Measurements from ENCODE around the gene LINGO3. TPM values are rescaled to one million over a fixed set of nuclear protein-coding genes. Genes with fewer than 3 reads are reported as not detected.

Gene LINGO3
- total and polyA plus RNA-seq, 5 donors from 2014 or later, result 0.22 to 5.3 (median 3.5) TPM

GRCh38 chr19:2273356-2274184 is 34.4 kb downstream of the LINGO3 start:
- no peaks in the 10 kb centered on the region for H3K9me3 ChIP-seq (ENCODE audit: control insufficient read depth in 2 of 2, low read length in 2 of 2)
- Mint-ChIP-seq H3K27me3 (peaks cover 11% of the 10 kb centered on the region), H3K27ac (peak overlapping the region in 2 of 3 donors; percentile 73 to 95), H3K9me3 (peaks cover 0 to 3% (median 0%) of the 10 kb centered on the region in 7 donors), H3K36me3 (peaks cover 20% of the 10 kb centered on the region), H3K4me1 (peaks cover 6 to 46% (median 20%) of the 10 kb centered on the region in 4 donors), H3K4me3 (peak overlapping the region; percentile 63 to 99 (median 76))
- DNase-seq, result peak; percentile 75 to 88 (median 77)
- ATAC-seq (ENCODE audit: low read depth in 2 of 2), result peak; percentile 9 to 30
- H3K27me3 ChIP-seq (ENCODE audit: control insufficient read depth, insufficient read depth, low read length), result no peaks in the 10 kb centered on the region
- H3K4me3 ChIP-seq (ENCODE audit: low read depth, low read length), result peak overlapping the region; percentile 32
- no peaks in the 10 kb centered on the region for H3K36me3 ChIP-seq (ENCODE audit: control insufficient read depth, insufficient read depth, low read length)
- peaks cover 41% of the 10 kb centered on the region for H3K4me1 ChIP-seq (ENCODE audit: control insufficient read depth, insufficient read depth, low read length, poor library complexity, severe bottlenecking)
- peak overlapping the region; percentile 87 for H3K27ac ChIP-seq (ENCODE audit: insufficient read depth, low read length, poor library complexity, severe bottlenecking)

DNA sequence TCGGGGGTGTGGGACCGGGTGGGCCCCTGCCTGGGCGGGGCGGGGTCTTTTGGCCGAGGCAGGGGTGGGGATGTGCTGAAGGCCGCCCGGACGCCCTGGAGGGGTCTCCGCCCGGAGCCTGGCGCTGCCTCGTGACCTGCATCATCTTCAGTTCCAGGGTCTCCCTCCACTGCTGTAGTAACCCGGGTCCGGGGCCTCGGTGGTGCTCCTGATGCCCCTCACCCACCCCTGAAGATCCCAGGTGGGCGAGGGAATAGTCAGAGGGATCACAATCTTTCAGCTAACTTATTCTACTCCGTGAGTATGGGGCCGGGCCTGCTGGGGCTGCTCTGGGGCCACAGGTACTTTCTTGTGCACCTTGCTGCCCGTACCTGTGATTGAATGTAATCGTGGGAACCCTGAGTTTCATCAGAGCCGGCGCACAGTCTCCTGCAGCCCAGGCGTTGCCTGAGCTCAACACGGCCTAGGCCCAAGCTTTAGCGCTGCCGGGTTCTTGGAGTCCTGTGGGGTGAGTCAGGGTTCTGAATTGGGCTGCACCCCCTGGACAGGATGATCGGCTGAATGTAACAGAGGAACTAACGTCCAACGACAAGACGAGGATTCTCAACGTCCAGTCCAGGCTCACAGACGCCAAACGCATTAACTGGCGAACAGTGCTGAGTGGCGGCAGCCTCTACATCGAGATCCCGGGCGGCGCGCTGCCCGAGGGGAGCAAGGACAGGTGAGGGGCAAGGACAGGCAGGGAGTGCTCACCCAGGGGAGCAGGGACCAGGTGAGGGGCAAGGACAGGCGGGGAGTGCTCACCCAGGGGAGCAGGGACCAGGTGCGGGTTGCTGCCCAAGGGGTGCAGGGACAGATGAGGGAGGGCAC is 36.5 kb downstream of the LINGO3 start:
- H3K4me3 ChIP-seq (ENCODE audit: low read depth, low read length), result peak overlapping the region; percentile 63

GRCh38 chr19:2270423-2271233 is 37.3 kb downstream of the LINGO3 start:
- ATAC-seq (ENCODE audit: low read depth in 2 of 2) (peak; percentile 3 to 4), DNase-seq (peak; percentile 61 to 73 (median 68))
- Histone ChIP-seq H3K4me1 (ENCODE audit: control insufficient read depth, insufficient read depth, low read length, poor library complexity, severe bottlenecking) (peaks cover 41% of the 10 kb centered on the region), H3K27ac (ENCODE audit: insufficient read depth, low read length, poor library complexity, severe bottlenecking) (peak overlapping the region; percentile 87), H3K9me3 (ENCODE audit: control insufficient read depth in 2 of 2, low read length in 2 of 2) (no peaks in the 10 kb centered on the region), H3K27me3 (ENCODE audit: control insufficient read depth, insufficient read depth, low read length) (no peaks in the 10 kb centered on the region), H3K4me3 (ENCODE audit: low read depth, low read length) (no peak overlapping the region), H3K36me3 (ENCODE audit: control insufficient read depth, insufficient read depth, low read length) (no peaks in the 10 kb centered on the region)
- Mint-ChIP-seq H3K4me3 (peak overlapping the region; percentile 91 to 99 (median 96)), H3K36me3 (peaks cover 16% of the 10 kb centered on the region), H3K27me3 (peaks cover 11% of the 10 kb centered on the region), H3K27ac (peak overlapping the region; percentile 63 to 87 (median 69)), H3K4me1 (peaks cover 8 to 50% (median 17%) of the 10 kb centered on the region in 4 donors), H3K9me3 (peaks cover 0 to 3% (median 0%) of the 10 kb centered on the region in 7 donors)

More for the DNA sequence above, 36.5 kb downstream of the LINGO3 start:
- H3K27me3 ChIP-seq (ENCODE audit: control insufficient read depth, insufficient read depth, low read length), result no peaks in the 10 kb centered on the region
- peaks cover 0 to 3% (median 0%) of the 10 kb centered on the region in 7 donors for H3K9me3 Mint-ChIP-seq
- H3K4me1 ChIP-seq (ENCODE audit: control insufficient read depth, insufficient read depth, low read length, poor library complexity, severe bottlenecking), result peaks cover 41% of the 10 kb centered on the region
- peaks cover 11% of the 10 kb centered on the region for H3K27me3 Mint-ChIP-seq
- peaks cover 8 to 48% (median 17%) of the 10 kb centered on the region in 4 donors for H3K4me1 Mint-ChIP-seq
- no peaks in the 10 kb centered on the region for H3K9me3 ChIP-seq (ENCODE audit: control insufficient read depth in 2 of 2, low read length in 2 of 2)
- peak overlapping the region; percentile 87 for H3K27ac ChIP-seq (ENCODE audit: insufficient read depth, low read length, poor library complexity, severe bottlenecking)
- DNase-seq, result no peak
- no peak for ATAC-seq (ENCODE audit: low read depth in 2 of 2)
- peak overlapping the region; percentile 91 to 99 (median 92) for H3K4me3 Mint-ChIP-seq
- peaks cover 16% of the 10 kb centered on the region for H3K36me3 Mint-ChIP-seq
- H3K36me3 ChIP-seq (ENCODE audit: control insufficient read depth, insufficient read depth, low read length), result no peaks in the 10 kb centered on the region
- H3K27ac Mint-ChIP-seq, result peak overlapping the region; percentile 90 to 92 (median 91)

DNA sequence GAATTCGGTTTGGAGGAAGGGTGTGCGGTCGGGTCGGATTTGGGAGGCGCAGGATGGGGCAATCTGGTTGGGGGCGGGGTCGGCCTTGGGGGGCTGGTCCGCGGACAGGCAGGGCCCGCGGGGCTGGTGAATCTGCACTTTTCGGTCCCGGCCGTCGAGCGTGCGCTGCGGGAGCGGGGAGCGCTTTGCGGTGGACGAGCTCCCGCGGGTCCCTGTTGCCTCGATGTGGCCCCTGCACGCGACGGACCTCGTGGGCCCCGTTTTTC is 37.9 kb downstream of the LINGO3 start:
- H3K9me3 ChIP-seq (ENCODE audit: control insufficient read depth in 2 of 2, low read length in 2 of 2), result no peaks in the 10 kb centered on the region
- Mint-ChIP-seq H3K9me3 (peaks cover 0 to 3% (median 0%) of the 10 kb centered on the region in 7 donors), H3K4me1 (peaks cover 8 to 48% (median 17%) of the 10 kb centered on the region in 4 donors), H3K4me3 (peak overlapping the region; percentile 91 to 99 (median 96)), H3K27me3 (peaks cover 11% of the 10 kb centered on the region), H3K27ac (peak overlapping the region; percentile 87 to 94 (median 93)), H3K36me3 (peaks cover 16% of the 10 kb centered on the region)
- peaks cover 41% of the 10 kb centered on the region for H3K4me1 ChIP-seq (ENCODE audit: control insufficient read depth, insufficient read depth, low read length, poor library complexity, severe bottlenecking)
- peak in 1 of 3 donors; percentile 39 for DNase-seq
- H3K36me3 ChIP-seq (ENCODE audit: control insufficient read depth, insufficient read depth, low read length), result no peaks in the 10 kb centered on the region
- no peaks in the 10 kb centered on the region for H3K27me3 ChIP-seq (ENCODE audit: control insufficient read depth, insufficient read depth, low read length)
- H3K27ac ChIP-seq (ENCODE audit: insufficient read depth, low read length, poor library complexity, severe bottlenecking), result peak overlapping the region; percentile 87
- peak overlapping the region; percentile 26 for H3K4me3 ChIP-seq (ENCODE audit: low read depth, low read length)
- ATAC-seq (ENCODE audit: low read depth in 2 of 2), result no peak

GRCh38 chr19:2269244-2270156 is 38.5 kb downstream of the LINGO3 start:
- H3K4me1 ChIP-seq (ENCODE audit: control insufficient read depth, insufficient read depth, low read length, poor library complexity, severe bottlenecking), result peaks cover 40% of the 10 kb centered on the region
- Mint-ChIP-seq H3K4me3 (peak overlapping the region; percentile 91 to 99 (median 96)), H3K27me3 (peaks cover 11% of the 10 kb centered on the region), H3K36me3 (peaks cover 16% of the 10 kb centered on the region), H3K27ac (peak overlapping the region; percentile 87 to 96 (median 94)), H3K4me1 (peaks cover 8 to 45% (median 17%) of the 10 kb centered on the region in 4 donors), H3K9me3 (peaks cover 0 to 3% (median 0%) of the 10 kb centered on the region in 7 donors)
- no peaks in the 10 kb centered on the region for H3K27me3 ChIP-seq (ENCODE audit: control insufficient read depth, insufficient read depth, low read length)
- DNase-seq, result peak; percentile 97 to 99 (median 97)
- peak; percentile 84 to 86 for ATAC-seq (ENCODE audit: low read depth in 2 of 2)
- no peaks in the 10 kb centered on the region for H3K9me3 ChIP-seq (ENCODE audit: control insufficient read depth in 2 of 2, low read length in 2 of 2)
- H3K36me3 ChIP-seq (ENCODE audit: control insufficient read depth, insufficient read depth, low read length), result no peaks in the 10 kb centered on the region
- peak overlapping the region; percentile 65 for H3K4me3 ChIP-seq (ENCODE audit: low read depth, low read length)
- H3K27ac ChIP-seq (ENCODE audit: insufficient read depth, low read length, poor library complexity, severe bottlenecking), result peak overlapping the region; percentile 87

DNA sequence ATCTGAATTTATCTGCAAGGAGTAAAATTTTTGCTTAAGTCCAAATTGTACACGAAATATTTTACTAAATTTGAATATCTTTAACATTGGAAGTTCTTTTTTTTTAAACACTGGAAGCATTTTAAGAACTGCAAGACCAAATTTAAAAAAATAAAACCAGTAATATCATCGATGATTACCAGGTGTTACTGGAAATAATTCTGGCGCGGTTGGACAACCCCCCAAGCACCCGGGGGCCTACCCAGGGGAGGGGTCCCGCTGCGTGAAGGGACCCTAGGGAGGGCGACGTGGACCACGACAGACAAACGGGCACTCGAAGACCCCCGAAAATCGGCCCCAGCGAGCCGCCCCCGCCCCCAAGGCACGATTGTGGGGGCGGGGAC is 39.1 kb downstream of the LINGO3 start:
- Histone ChIP-seq H3K36me3 (ENCODE audit: control insufficient read depth, insufficient read depth, low read length) (no peaks in the 10 kb centered on the region), H3K4me1 (ENCODE audit: control insufficient read depth, insufficient read depth, low read length, poor library complexity, severe bottlenecking) (peaks cover 33% of the 10 kb centered on the region), H3K27ac (ENCODE audit: insufficient read depth, low read length, poor library complexity, severe bottlenecking) (peak overlapping the region; percentile 87), H3K9me3 (ENCODE audit: control insufficient read depth in 2 of 2, low read length in 2 of 2) (no peaks in the 10 kb centered on the region), H3K4me3 (ENCODE audit: low read depth, low read length) (peak overlapping the region; percentile 73), H3K27me3 (ENCODE audit: control insufficient read depth, insufficient read depth, low read length) (no peaks in the 10 kb centered on the region)
- peaks cover 11% of the 10 kb centered on the region for H3K36me3 Mint-ChIP-seq
- peaks cover 7 to 39% (median 11%) of the 10 kb centered on the region in 4 donors for H3K4me1 Mint-ChIP-seq
- H3K27me3 Mint-ChIP-seq, result peaks cover 6% of the 10 kb centered on the region
- peak overlapping the region; percentile 91 to 99 (median 96) for H3K4me3 Mint-ChIP-seq
- no peak for ATAC-seq (ENCODE audit: low read depth in 2 of 2)
- H3K27ac Mint-ChIP-seq, result peak overlapping the region in 2 of 3 donors; percentile 87 to 94
- peaks cover 0 to 3% (median 0%) of the 10 kb centered on the region in 7 donors for H3K9me3 Mint-ChIP-seq
- no peak for DNase-seq

Measured in CD4-positive, CD25-positive, alpha-beta regulatory T cell (primary cell).